Activated T-helper 1 cell treated with anti-CD3 and anti-CD28 coated beads, Interleukin-2, amount 50 U/mL, for 16 hours (primary cell): ENCODE results near the gene ANXA6.

Source experiments
- DNase-seq, 2 donors: peaks; one replicate each; pipeline ENCODE4 v3.0.0-alpha.2; 2020; ENCODE audit warnings: low read depth in 1 of 2, low spot score in 1 of 2

The ANXA6 gene

GRCh38 chr5:151084363-151084762 is 73.2 kb downstream of the ANXA6 start:
- no peak for DNase-seq

- peak; percentile 33 to 59 for DNase-seq
These were observed 74.4 kb downstream of the ANXA6 start for GRCh38 chr5:151083081-151083676.

GRCh38 chr5:151082282-151082902 is 75.2 kb downstream of the ANXA6 start:
- DNase-seq = no peak

- no peak for DNase-seq
These were observed 75.9 kb downstream of the ANXA6 start for GRCh38 chr5:151081431-151082281.

- peak; percentile 89 to 92 for DNase-seq
These were observed 76.8 kb downstream of the ANXA6 start, which contains the start of gene TNIP1 for GRCh38 chr5:151080613-151081430. TNIP1 (minus strand) TSS chr5:151081034; CDS start chr5:151065095, 15,939 bp downstream.

- no peak for DNase-seq
These were observed 77.6 kb downstream of the ANXA6 start for GRCh38 chr5:151079838-151080612.

GRCh38 chr5:151078490-151079262 is 78.9 kb downstream of the ANXA6 start:
- DNase-seq = peak; percentile 43 to 64

GRCh38 chr5:151077967-151078366 is 79.6 kb downstream of the ANXA6 start:
- no peak for DNase-seq

- DNase-seq = no peak
These were observed 80.2 kb downstream of the ANXA6 start for GRCh38 chr5:151077419-151077818.

GRCh38 chr5:151076616-151077015 is 81.0 kb downstream of the ANXA6 start:
- DNase-seq = no peak

GRCh38 chr5:151075698-151076331 is 81.8 kb downstream of the ANXA6 start:
- DNase-seq = no peak

- no peak for DNase-seq
These were observed 83.0 kb downstream of the ANXA6 start for GRCh38 chr5:151074557-151074956.

- no peak for DNase-seq
These were observed 84.3 kb downstream of the ANXA6 start for GRCh38 chr5:151073280-151073679.

GRCh38 chr5:151072630-151073025 is 85.0 kb downstream of the ANXA6 start:
- no peak for DNase-seq

- DNase-seq = no peak
These were observed 85.5 kb downstream of the ANXA6 start for GRCh38 chr5:151071848-151072629.

- no peak for DNase-seq
These were observed 86.6 kb downstream of the ANXA6 start for GRCh38 chr5:151071021-151071420.

GRCh38 chr5:151070449-151070848 is 87.1 kb downstream of the ANXA6 start:
- no peak for DNase-seq

- no peak for DNase-seq
These were observed 89.0 kb downstream of the ANXA6 start for GRCh38 chr5:151068433-151069197.
